ENCODE data around the gene AKAP12.

Gene AKAP12

DNA sequence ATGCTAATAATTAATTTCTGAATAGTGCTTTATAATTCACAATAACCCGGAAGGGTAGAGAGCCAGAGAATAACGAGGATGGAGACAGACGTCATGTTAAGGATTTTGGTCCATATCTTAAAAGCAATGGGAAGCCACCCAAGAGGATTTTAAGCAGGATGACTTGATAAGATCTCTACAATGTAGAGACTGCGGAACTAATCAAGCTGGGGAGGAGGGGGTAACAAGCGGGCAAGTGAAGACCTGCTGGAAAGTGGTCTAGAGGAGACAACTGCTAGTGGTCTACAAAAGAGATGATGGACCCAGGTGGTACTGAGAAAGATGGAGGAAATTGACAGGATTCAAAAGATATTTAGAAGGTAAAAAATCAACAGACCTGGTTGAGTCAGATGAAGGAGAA lies 144.4 kb downstream of the AKAP12 start:
- Histone ChIP-seq H3K36me3 (ENCODE audit: control insufficient read depth, insufficient read depth, low read length) (peaks cover 10% of the 10 kb centered on the region), H3K4me3 (ENCODE audit: low read depth, low read length) (no peak overlapping the region), H3K4me1 (ENCODE audit: control insufficient read depth, insufficient read depth, low read length) (peaks cover 6% of the 10 kb centered on the region), H3K9ac (ENCODE audit: low read depth, low read length) (no peak overlapping the region), H3K27ac (ENCODE audit: low read depth, low read length) (no peak overlapping the region), H3K9me3 (ENCODE audit: control insufficient read depth, insufficient read depth, low read length) (no peaks in the 10 kb centered on the region), H3K27me3 (ENCODE audit: control insufficient read depth, insufficient read depth, low read length) (no peaks in the 10 kb centered on the region)

- H3K9me3 ChIP-seq (ENCODE audit: control insufficient read depth, insufficient read depth, low read length) = no peaks in the 10 kb centered on the region
- H3K4me1 ChIP-seq (ENCODE audit: control insufficient read depth, insufficient read depth, low read length) = peaks cover 5% of the 10 kb centered on the region
- H3K27me3 ChIP-seq (ENCODE audit: control insufficient read depth, insufficient read depth, low read length) = no peaks in the 10 kb centered on the region
- no peak overlapping the region for H3K27ac ChIP-seq (ENCODE audit: low read depth, low read length)
- H3K9ac ChIP-seq (ENCODE audit: low read depth, low read length) = no peak overlapping the region
- H3K36me3 ChIP-seq (ENCODE audit: control insufficient read depth, insufficient read depth, low read length) = peaks cover 10% of the 10 kb centered on the region
- no peak overlapping the region for H3K4me3 ChIP-seq (ENCODE audit: low read depth, low read length)
Observed at GRCh38 chr6:151385177-151385576, 145.4 kb downstream of the AKAP12 start.

DNA sequence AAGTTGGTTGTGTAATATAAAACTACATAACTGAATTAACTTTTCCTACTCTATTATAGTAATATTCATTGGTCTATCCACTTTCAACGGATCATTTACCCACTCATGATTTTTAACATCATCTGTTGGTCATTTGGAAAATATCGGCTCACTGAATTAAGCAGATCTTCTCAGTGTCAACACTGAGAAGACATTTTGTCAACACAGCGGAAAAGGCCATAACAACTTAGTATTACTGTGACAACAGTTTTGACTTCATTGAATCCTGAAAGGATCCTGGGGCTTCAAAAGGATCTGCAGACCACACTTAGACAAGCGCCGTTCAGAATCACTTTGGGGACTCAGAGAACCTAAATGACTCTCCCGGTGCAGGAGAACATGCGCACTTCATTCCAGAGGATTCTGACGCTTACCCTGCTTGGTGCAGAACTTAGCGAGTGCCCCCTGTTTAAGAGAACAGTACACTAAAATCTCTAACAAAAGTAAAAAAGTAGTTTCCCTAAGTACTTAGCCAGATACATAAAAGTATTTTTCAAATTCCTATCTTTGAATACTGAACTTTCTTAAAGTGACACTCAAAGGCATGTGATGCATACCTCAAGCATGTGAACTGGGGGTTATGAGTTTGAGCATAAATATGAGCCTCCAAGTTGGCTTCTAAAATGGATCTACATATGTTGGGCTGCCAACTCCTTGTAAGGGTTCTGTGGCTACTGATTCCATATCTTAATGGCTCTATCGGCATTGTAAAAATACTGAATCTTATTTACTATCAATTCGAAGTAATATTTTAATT lies 147.6 kb downstream of the AKAP12 start:
- Histone ChIP-seq H3K4me1 (ENCODE audit: control insufficient read depth, insufficient read depth, low read length) (peaks cover under 1% of the 10 kb centered on the region; the same call in 1 of the 2 replicates), H3K36me3 (ENCODE audit: control insufficient read depth, insufficient read depth, low read length) (peaks cover 10% of the 10 kb centered on the region), H3K27me3 (ENCODE audit: control insufficient read depth, insufficient read depth, low read length) (no peaks in the 10 kb centered on the region), H3K9ac (ENCODE audit: low read depth, low read length) (no peak overlapping the region), H3K27ac (ENCODE audit: low read depth, low read length) (no peak overlapping the region), H3K4me3 (ENCODE audit: low read depth, low read length) (no peak overlapping the region), H3K9me3 (ENCODE audit: control insufficient read depth, insufficient read depth, low read length) (no peaks in the 10 kb centered on the region)

- no peak overlapping the region for H3K27ac ChIP-seq (ENCODE audit: low read depth, low read length)
Observed at GRCh38 chr6:151388236-151388635, 148.5 kb downstream of the AKAP12 start.

DNA sequence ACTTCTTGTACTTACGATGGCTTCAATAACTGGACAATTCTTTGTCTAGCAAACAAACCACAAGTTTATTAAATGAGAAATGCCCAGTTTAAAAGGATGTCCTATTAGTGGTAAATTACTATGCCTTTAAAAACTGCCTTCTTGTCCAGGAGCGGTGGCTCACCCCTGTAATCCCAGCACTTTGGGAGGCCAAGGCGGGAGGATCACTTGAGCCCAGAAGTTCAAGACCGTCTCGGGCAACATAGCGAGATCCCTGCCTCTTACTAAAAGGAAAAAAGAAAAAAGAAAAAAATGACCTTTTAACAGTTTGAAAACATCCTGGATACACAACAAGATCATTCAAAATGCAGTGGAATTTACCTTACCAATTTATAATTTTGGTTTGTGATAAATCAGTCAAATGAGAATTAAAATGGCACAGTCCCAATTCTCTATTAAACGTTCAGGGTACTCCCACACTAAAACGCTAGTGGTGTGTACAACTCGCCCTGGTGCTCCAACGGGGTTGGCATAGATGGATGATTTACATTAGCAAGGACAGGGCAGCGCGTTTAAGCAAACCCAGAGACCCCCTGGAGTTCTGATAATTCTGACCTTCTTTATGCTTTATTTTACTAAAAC lies 149.3 kb downstream of the AKAP12 start:
- peak overlapping the region; percentile 96 for H3K9ac ChIP-seq (ENCODE audit: low read depth, low read length)
- peak overlapping the region; percentile 93 for H3K4me3 ChIP-seq (ENCODE audit: low read depth, low read length)
- H3K27me3 ChIP-seq (ENCODE audit: control insufficient read depth, insufficient read depth, low read length) = no peaks in the 10 kb centered on the region
- H3K9me3 ChIP-seq (ENCODE audit: control insufficient read depth, insufficient read depth, low read length) = no peaks in the 10 kb centered on the region
- H3K4me1 ChIP-seq (ENCODE audit: control insufficient read depth, insufficient read depth, low read length) = peaks cover 10% of the 10 kb centered on the region
- H3K36me3 ChIP-seq (ENCODE audit: control insufficient read depth, insufficient read depth, low read length) = peaks cover 7% of the 10 kb centered on the region
- peak overlapping the region; percentile 100 for H3K27ac ChIP-seq (ENCODE audit: low read depth, low read length)

More at GRCh38 chr6:151388236-151388635, 148.5 kb downstream of the AKAP12 start:
- peaks cover 9% of the 10 kb centered on the region for H3K4me1 ChIP-seq (ENCODE audit: control insufficient read depth, insufficient read depth, low read length)
- H3K9me3 ChIP-seq (ENCODE audit: control insufficient read depth, insufficient read depth, low read length) = no peaks in the 10 kb centered on the region
- H3K27me3 ChIP-seq (ENCODE audit: control insufficient read depth, insufficient read depth, low read length) = no peaks in the 10 kb centered on the region
- peaks cover 8% of the 10 kb centered on the region for H3K36me3 ChIP-seq (ENCODE audit: control insufficient read depth, insufficient read depth, low read length)
- no peak overlapping the region for H3K4me3 ChIP-seq (ENCODE audit: low read depth, low read length)
- no peak overlapping the region for H3K9ac ChIP-seq (ENCODE audit: low read depth, low read length)

DNA sequence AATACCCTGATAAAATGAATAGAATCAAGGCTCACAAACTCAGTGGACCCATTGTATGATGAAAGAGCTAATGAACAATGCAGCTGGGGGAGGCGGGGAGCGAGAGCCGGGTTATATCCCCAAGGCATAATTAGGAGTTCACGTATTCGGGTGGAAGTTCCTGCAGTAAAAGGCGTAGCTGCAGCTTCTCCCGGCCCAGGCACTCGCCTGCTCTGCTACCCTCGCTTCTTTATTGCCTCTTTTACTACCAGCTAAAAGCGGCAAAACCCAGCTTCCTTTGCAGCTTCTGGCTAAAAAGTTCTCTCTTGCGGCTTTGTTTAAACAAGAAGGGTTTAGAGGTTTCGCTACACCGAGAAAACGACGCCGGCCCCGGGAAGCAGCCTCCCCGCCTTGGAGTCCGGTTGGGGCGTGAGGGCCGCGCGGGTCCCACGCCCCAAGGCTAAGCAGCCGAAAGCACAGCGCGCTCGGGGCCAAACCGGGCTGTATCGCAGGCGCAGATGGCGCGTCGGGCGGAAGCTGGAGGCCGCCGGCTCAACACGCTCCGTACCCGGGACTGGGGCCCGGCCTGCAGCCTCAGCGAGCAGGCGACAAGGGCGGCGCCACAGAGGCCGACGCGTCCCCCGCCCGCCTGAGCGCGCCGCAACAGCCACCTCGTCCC lies 150.0 kb downstream of the AKAP12 start:
- H3K36me3 ChIP-seq (ENCODE audit: control insufficient read depth, insufficient read depth, low read length) = peaks cover 7% of the 10 kb centered on the region
- no peaks in the 10 kb centered on the region for H3K27me3 ChIP-seq (ENCODE audit: control insufficient read depth, insufficient read depth, low read length)
- peak overlapping the region; percentile 100 for H3K27ac ChIP-seq (ENCODE audit: low read depth, low read length)
- peak overlapping the region; percentile 96 for H3K9ac ChIP-seq (ENCODE audit: low read depth, low read length)
- H3K9me3 ChIP-seq (ENCODE audit: control insufficient read depth, insufficient read depth, low read length) = no peaks in the 10 kb centered on the region
- H3K4me1 ChIP-seq (ENCODE audit: control insufficient read depth, insufficient read depth, low read length) = peaks cover 10% of the 10 kb centered on the region
- H3K4me3 ChIP-seq (ENCODE audit: low read depth, low read length) = peak overlapping the region; percentile 93

GRCh38 chr6:151390276-151390850 lies 150.6 kb downstream of the AKAP12 start:
- Histone ChIP-seq H3K27ac (ENCODE audit: low read depth, low read length) (peak overlapping the region; percentile 100), H3K9me3 (ENCODE audit: control insufficient read depth, insufficient read depth, low read length) (no peaks in the 10 kb centered on the region), H3K36me3 (ENCODE audit: control insufficient read depth, insufficient read depth, low read length) (peaks cover 8% of the 10 kb centered on the region), H3K4me1 (ENCODE audit: control insufficient read depth, insufficient read depth, low read length) (peaks cover 10% of the 10 kb centered on the region), H3K27me3 (ENCODE audit: control insufficient read depth, insufficient read depth, low read length) (no peaks in the 10 kb centered on the region), H3K4me3 (ENCODE audit: low read depth, low read length) (peak overlapping the region; percentile 93), H3K9ac (ENCODE audit: low read depth, low read length) (peak overlapping the region; percentile 96)

DNA sequence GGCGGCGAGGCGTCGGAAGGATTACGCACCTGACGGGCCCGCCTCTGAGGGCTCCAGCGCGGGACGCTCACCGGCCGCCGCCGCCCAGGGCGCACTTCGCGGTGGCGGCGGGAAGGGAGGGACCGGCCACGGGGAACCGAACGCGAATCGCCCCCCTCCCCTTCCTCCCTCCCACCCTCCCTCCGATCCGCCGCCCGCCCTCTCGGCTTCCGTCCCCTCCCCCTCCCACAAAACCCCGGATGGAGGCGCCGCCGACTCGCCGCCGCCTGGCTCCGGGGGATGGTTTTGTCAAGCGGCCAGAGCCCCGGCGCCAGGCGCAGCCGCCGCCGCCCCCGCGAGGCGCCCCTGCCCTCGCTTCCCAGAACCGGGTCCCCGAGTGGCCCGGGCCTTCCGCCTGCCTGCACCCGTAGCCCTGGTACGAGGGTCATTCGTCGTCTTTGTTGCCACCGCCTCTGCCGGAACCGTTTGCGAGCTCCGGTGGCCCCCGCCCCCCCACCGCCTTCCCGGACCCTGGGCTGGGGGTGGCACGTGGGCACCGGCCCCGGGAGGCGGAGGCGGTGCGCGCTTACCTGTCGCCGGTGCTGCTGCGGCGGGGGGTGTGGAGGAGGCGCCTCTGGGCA lies 151.2 kb downstream of the AKAP12 start:
- H3K9ac ChIP-seq (ENCODE audit: low read depth, low read length) = peak overlapping the region; percentile 95
- H3K9me3 ChIP-seq (ENCODE audit: control insufficient read depth, insufficient read depth, low read length) = no peaks in the 10 kb centered on the region
- H3K4me1 ChIP-seq (ENCODE audit: control insufficient read depth, insufficient read depth, low read length) = peaks cover 10% of the 10 kb centered on the region
- H3K36me3 ChIP-seq (ENCODE audit: control insufficient read depth, insufficient read depth, low read length) = peaks cover 10% of the 10 kb centered on the region
- no peaks in the 10 kb centered on the region for H3K27me3 ChIP-seq (ENCODE audit: control insufficient read depth, insufficient read depth, low read length)
- H3K4me3 ChIP-seq (ENCODE audit: low read depth, low read length) = peak overlapping the region; percentile 93
- H3K27ac ChIP-seq (ENCODE audit: low read depth, low read length) = peak overlapping the region; percentile 100

- no peaks in the 10 kb centered on the region for H3K9me3 ChIP-seq (ENCODE audit: control insufficient read depth, insufficient read depth, low read length)
- peak within 1 kb of the TSS; percentile 100 for H3K27ac ChIP-seq (ENCODE audit: low read depth, low read length)
- no peaks in the 10 kb centered on the region for H3K27me3 ChIP-seq (ENCODE audit: control insufficient read depth, insufficient read depth, low read length)
- peak within 1 kb of the TSS; percentile 95 for H3K9ac ChIP-seq (ENCODE audit: low read depth, low read length)
- H3K36me3 ChIP-seq (ENCODE audit: control insufficient read depth, insufficient read depth, low read length) = peaks cover 10% of the 10 kb centered on the region
- peak within 1 kb of the TSS; percentile 93 for H3K4me3 ChIP-seq (ENCODE audit: low read depth, low read length)
- peaks cover 10% of the 10 kb centered on the region for H3K4me1 ChIP-seq (ENCODE audit: control insufficient read depth, insufficient read depth, low read length)
Observed at GRCh38 chr6:151391471-151392413, 152.0 kb downstream of the AKAP12 start, which contains the start of gene ZBTB2. TSS of gene ZBTB2 (minus strand) at chr6:151391559. CDS start at chr6:151373637, 17,922 bp downstream.

DNA sequence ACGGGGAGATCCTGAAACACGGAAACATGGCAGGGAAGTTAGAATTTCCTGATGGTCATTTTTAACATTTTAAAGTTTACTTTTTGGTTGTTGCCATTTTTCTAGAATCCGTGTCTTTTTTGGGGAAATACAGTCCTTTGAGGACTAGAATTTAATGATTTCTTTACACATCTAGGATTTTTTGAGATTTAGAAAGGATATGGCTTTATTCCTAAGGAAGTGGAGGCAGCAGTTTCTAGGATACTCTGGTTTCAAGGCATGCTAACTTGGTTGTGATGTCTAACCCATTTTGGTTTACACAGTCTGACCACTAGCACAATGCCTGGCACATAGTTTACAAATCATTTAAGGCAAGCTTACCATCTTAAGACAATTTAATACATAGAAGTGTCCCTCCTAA lies 152.7 kb downstream of the AKAP12 start:
- peaks cover 10% of the 10 kb centered on the region for H3K4me1 ChIP-seq (ENCODE audit: control insufficient read depth, insufficient read depth, low read length)
- peak overlapping the region; percentile 100 for H3K27ac ChIP-seq (ENCODE audit: low read depth, low read length)
- H3K9ac ChIP-seq (ENCODE audit: low read depth, low read length) = peak overlapping the region; percentile 87
- peaks cover 11% of the 10 kb centered on the region for H3K36me3 ChIP-seq (ENCODE audit: control insufficient read depth, insufficient read depth, low read length)
- no peaks in the 10 kb centered on the region for H3K9me3 ChIP-seq (ENCODE audit: control insufficient read depth, insufficient read depth, low read length)
- no peaks in the 10 kb centered on the region for H3K27me3 ChIP-seq (ENCODE audit: control insufficient read depth, insufficient read depth, low read length)
- peak overlapping the region; percentile 93 for H3K4me3 ChIP-seq (ENCODE audit: low read depth, low read length)
